ENCODE results near the gene GAS2L1.

DNA sequence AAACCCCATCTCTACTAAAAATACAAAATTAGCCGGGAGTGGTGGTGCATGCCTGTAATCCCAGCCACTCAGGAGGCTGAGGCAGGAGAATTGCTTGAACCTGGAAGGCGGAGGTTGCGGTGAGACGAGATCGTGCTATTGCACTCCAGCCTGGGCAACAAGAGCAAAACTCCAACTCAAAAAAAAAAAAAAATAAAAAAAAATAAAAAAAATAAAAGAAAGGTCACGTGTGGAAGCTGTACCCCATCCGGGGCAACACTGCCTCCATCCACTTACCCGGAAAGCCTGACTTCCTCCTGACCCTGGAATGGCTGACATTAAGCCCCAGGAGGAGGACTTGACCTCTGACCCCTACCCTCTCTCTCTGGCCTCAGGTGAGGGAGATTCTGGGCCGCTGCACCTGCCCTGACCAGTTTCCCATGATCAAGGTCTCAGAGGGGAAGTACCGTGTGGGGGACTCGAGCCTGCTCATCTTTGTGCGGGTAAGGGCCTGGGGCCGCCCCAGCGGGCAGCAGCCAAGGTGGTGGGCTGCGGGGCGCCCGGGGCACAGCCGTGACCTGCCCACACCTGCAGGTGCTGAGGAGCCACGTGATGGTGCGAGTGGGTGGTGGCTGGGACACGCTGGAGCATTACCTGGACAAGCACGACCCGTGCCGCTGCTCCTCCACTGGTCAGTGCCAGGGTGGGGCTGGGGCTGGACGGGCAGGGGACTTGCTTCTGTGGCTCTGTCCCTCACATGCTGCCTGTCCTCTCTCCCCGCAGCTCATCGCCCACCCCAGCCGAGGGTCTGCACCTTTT lies 3.8 kb downstream of the GAS2L1 start:
- TF ChIP-seq, protein P1, sequence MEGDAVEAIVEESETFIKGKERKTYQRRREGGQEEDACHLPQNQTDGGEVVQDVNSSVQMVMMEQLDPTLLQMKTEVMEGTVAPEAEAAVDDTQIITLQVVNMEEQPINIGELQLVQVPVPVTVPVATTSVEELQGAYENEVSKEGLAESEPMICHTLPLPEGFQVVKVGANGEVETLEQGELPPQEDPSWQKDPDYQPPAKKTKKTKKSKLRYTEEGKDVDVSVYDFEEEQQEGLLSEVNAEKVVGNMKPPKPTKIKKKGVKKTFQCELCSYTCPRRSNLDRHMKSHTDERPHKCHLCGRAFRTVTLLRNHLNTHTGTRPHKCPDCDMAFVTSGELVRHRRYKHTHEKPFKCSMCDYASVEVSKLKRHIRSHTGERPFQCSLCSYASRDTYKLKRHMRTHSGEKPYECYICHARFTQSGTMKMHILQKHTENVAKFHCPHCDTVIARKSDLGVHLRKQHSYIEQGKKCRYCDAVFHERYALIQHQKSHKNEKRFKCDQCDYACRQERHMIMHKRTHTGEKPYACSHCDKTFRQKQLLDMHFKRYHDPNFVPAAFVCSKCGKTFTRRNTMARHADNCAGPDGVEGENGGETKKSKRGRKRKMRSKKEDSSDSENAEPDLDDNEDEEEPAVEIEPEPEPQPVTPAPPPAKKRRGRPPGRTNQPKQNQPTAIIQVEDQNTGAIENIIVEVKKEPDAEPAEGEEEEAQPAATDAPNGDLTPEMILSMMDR (IDR thresholded peaks at IDR 0.05): no peak
- no peak for TF ChIP-seq POLR2A (IDR thresholded peaks at IDR 0.05)
